IPS-20b (cell line): ENCODE data around the gene TMCO6.
"Not testable (repeated sequence)": the region's sequence is repeated elsewhere in the genome, so short reads cannot be mapped to it uniquely, and the experiment has no call there.

Experiments used
- H3K27ac ChIP-seq: one replicate; pipeline ENCODE4 v1.5.1; 2013; ENCODE audit warnings: low read length
- H3K27me3 ChIP-seq: 2 replicates; pipeline ENCODE4 v1.6.1; 2013; ENCODE audit warnings: mild to moderate bottlenecking, low read length, inconsistent platforms; ENCODE audit not compliant: insufficient read depth
- H3K36me3 ChIP-seq: 2 replicates; pipeline ENCODE4 v1.6.1; 2013; ENCODE audit warnings: low read depth, mild to moderate bottlenecking, inconsistent platforms, low read length, moderate library complexity; ENCODE audit not compliant: insufficient read depth
- H3K4me1 ChIP-seq: 2 replicates; pipeline ENCODE4 v1.6.1; 2013; ENCODE audit warnings: mild to moderate bottlenecking, control low read depth, inconsistent platforms, low read length, moderate library complexity; ENCODE audit not compliant: insufficient read depth
- H3K4me3 ChIP-seq: 2 replicates; pipeline ENCODE4 v1.5.1; 2013; ENCODE audit warnings: mild to moderate bottlenecking, low read length, inconsistent platforms
- H3K9ac ChIP-seq: 2 replicates; pipeline ENCODE4 v1.6.1; 2013; ENCODE audit warnings: low read depth, mild to moderate bottlenecking, inconsistent platforms, low read length, moderate library complexity
- H3K9me3 ChIP-seq: 2 replicates; pipeline ENCODE4 v1.6.1; 2013; ENCODE audit warnings: mild to moderate bottlenecking, low read depth, low read length, inconsistent platforms; ENCODE audit not compliant: insufficient read depth

The TMCO6 gene

DNA sequence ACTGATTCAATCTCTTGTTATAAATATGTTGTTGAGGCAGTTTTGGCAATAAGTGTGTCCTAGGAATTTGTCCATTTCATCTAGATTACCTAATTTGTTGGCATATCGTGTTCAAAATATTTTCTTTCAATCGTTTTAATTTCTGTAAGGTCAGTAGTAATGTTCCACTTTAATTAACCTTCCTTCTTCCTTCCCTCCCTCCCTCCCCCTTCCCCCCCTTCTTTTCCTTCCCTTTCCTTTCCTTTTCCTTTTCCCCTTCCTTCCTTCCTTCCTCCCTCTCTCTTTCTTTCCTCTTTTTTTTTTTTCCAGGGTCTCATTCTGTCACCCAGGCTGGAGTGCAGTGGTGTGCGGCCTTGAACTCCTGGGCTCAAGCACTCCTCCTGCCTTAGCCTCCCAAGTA lies 33.4 kb upstream of the TMCO6 start:
- H3K4me1 ChIP-seq: no peaks in the 10 kb centered on the region

DNA sequence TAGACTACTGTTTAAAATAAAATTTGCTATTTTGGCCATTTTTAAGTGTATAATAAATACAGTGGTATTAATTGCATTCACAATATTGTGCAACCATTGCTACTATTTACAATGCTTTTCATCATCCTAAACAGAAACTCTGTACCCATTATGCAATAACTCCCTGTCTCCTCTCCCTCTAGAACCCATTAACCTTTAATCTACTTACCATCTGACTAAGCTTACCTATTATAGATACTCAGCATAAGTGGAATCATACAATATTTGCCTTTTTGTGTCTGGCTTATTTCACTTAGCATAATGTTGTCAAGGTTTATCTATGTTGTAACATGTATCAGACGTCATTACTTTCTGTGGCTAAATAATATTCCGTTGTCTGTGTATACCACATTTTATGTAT lies 32.2 kb upstream of the TMCO6 start:
- no peaks in the 10 kb centered on the region for H3K36me3 ChIP-seq
- no peak overlapping the region for H3K9ac ChIP-seq
- H3K4me1 ChIP-seq: no peaks in the 10 kb centered on the region
- no peak overlapping the region for H3K27ac ChIP-seq
- no peak overlapping the region for H3K4me3 ChIP-seq
- no peaks in the 10 kb centered on the region for H3K27me3 ChIP-seq
- no peaks in the 10 kb centered on the region; the same call in none of the 2 replicates for H3K9me3 ChIP-seq

More for the DNA sequence above, 33.4 kb upstream of the TMCO6 start:
- Histone ChIP-seq H3K36me3 (no peaks in the 10 kb centered on the region), H3K27ac (no peak overlapping the region), H3K9ac (no peak overlapping the region), H3K27me3 (no peaks in the 10 kb centered on the region), H3K4me3 (no peak overlapping the region), H3K9me3 (no peaks in the 10 kb centered on the region; the same call in none of the 2 replicates)

DNA sequence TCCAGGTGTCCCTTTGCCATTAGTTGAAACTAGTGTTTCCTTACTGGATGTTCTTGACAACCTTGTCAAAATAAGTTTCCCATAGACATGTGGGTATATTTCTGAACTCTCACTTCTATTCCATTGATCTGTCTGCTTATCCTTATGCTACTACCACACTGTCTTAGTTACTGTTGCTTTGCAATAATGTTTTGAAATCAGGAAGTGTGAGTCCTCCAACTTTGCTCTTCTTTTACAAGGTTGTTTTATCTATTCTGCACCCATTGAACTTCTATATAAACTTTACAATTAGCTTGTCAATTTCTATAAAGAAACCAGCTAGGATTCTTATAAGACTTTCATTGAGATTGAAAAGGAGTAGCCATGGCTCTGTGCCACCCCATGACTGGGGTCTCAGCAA lies 30.5 kb upstream of the TMCO6 start:
- Histone ChIP-seq H3K27ac (no peak overlapping the region), H3K9ac (no peak overlapping the region), H3K4me3 (no peak overlapping the region), H3K9me3 (no peaks in the 10 kb centered on the region; the same call in none of the 2 replicates), H3K36me3 (no peaks in the 10 kb centered on the region), H3K27me3 (no peaks in the 10 kb centered on the region), H3K4me1 (no peaks in the 10 kb centered on the region)

DNA sequence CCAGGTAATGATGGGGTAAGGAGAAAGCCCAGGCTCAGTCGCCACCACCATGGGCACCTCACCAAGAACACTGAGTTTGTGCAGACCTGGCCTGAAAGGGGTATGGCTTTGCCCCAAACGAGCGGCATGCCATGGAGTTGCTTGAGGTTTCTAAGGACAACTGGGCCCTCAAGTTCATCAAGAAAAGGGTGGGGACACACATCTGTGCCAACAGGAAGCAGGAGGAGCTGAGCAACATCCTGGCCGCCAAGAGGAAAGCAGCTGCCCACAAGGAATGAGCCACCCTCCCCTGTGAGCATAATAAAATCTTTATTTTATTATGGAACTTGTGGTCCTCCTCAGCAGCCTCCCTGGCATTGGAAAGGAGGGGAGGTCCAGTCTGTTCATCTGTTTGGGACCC lies 30.1 kb upstream of the TMCO6 start:
- Histone ChIP-seq H3K27me3 (no peaks in the 10 kb centered on the region), H3K36me3 (no peaks in the 10 kb centered on the region), H3K27ac (no peak overlapping the region), H3K4me3 (no peak overlapping the region), H3K4me1 (no peaks in the 10 kb centered on the region), H3K9ac (no peak overlapping the region), H3K9me3 (no peaks in the 10 kb centered on the region; the same call in none of the 2 replicates)

DNA sequence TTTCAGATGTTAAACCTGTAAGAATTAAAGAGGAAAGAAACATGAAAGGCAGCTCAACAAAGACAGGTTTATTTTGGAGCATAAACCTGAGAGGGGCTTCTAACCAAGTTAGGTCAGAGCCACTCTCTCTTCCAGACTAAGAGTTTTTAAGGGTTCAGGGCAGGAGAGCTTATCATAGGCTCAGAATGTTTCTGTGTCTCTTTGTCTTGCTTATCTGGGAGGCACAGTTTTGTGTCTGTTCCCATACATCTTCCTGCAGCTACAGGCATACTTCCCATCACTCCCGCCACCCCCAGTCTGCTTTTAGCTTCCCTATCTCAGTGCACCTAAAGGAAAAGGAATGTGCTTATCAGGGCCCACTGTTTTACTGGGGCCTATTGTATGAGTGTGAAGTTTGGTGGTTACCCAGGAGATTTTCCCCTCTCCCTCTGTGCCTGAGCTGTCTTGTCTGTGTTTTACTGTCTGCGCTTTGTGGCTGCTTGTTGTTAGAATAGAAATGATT lies 28.2 kb upstream of the TMCO6 start:
- H3K4me1 ChIP-seq: no peaks in the 10 kb centered on the region
- no peak overlapping the region for H3K27ac ChIP-seq
- no peaks in the 10 kb centered on the region for H3K36me3 ChIP-seq
- H3K27me3 ChIP-seq: no peaks in the 10 kb centered on the region
- H3K9me3 ChIP-seq: peaks cover 4% of the 10 kb centered on the region
- H3K9ac ChIP-seq: no peak overlapping the region
- no peak overlapping the region for H3K4me3 ChIP-seq

DNA sequence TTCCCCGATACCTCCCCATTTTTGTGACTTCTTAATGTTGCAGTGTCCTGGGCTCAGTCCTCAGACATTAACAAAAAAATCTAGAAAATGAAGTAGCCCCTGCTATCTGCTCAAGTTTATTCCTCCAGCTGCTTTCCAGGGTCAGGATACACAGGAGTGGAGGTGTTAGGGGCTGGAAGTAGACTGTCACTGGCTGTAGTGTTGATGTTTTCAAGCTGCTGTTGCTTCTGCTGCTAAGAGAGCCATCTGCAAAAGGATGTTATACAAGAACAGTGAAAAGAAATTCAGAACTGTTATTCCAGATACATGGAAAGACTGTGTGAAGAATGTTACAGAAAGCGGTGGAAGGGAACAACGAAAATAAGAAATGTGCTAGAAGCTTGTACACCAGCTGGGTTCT lies 16.9 kb upstream of the TMCO6 start:
- Histone ChIP-seq H3K36me3 (no peaks in the 10 kb centered on the region), H3K4me3 (no peak overlapping the region), H3K9ac (no peak overlapping the region), H3K4me1 (no peaks in the 10 kb centered on the region), H3K27ac (no peak overlapping the region), H3K27me3 (no peaks in the 10 kb centered on the region), H3K9me3 (peaks cover 37% of the 10 kb centered on the region)

DNA sequence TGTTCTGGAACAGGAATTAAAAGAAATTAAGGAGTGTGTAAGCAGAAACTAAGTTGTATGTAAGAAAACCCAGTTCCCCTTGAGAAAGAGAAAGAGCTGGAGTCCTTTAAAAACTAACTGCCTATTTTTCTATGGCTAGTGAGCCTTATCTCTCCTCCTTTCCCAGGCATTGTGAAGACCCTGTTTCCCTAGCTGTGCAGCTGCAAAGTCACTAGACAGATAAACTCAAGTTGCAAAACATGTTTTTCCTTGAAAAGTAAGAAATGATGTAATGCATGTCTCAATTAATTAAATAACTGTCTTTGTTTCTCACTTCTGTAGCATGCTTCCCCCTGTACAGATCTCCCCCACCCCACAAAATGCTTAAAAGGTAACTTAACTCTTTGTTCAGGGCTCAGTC lies 16.2 kb upstream of the TMCO6 start:
- peaks cover 41% of the 10 kb centered on the region for H3K9me3 ChIP-seq
- not testable (repeated sequence) for H3K4me3 ChIP-seq, H3K27me3 ChIP-seq, H3K4me1 ChIP-seq, H3K9ac ChIP-seq, H3K27ac ChIP-seq, H3K36me3 ChIP-seq

DNA sequence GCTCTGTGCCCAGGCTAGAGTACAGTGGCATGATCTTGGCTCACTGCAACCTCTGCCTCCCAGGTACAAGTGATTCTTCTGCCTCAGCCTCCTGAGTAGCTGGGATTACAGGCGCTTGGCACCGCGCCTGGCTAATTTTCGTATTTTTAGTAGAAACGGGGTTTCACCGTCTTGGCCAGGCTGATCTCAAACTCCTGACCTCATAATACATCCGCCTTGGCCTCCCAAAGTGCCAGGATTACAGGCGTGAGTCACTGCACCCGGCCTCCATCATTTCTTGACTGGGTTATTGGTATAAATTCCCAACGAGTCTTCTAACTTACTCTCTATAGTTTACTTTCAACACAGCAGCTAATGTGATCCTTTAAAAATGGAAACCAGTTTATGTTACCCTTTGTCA lies 14.4 kb upstream of the TMCO6 start:
- not testable (repeated sequence) for H3K27me3 ChIP-seq, H3K27ac ChIP-seq, H3K36me3 ChIP-seq, H3K4me3 ChIP-seq, H3K4me1 ChIP-seq, H3K9ac ChIP-seq
- peaks cover 43% of the 10 kb centered on the region for H3K9me3 ChIP-seq

DNA sequence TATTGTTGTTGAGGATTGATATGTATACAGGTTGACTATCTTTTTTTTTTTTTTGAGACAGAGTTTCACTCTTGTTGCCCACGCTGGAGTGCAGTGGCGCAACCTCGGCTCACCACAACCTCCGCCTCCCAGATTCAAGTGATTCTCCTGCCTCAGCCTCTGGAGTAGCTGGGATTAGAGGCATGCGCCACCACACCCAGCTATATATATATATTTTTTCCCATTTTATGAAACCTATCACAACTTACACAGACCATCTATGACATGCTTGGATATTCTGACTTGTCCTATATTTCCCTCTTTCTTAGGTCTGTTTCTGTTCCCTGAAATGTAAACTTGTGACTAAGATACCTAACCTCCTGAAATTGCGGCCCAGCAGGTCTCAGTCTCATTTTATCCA lies 11.3 kb upstream of the TMCO6 start:
- H3K9me3 ChIP-seq: peaks cover 37% of the 10 kb centered on the region
- no peaks in the 10 kb centered on the region for H3K36me3 ChIP-seq
- H3K4me3 ChIP-seq: no peak overlapping the region
- H3K9ac ChIP-seq: no peak overlapping the region
- H3K4me1 ChIP-seq: no peaks in the 10 kb centered on the region
- no peak overlapping the region for H3K27ac ChIP-seq
- peaks cover 29% of the 10 kb centered on the region for H3K27me3 ChIP-seq

DNA sequence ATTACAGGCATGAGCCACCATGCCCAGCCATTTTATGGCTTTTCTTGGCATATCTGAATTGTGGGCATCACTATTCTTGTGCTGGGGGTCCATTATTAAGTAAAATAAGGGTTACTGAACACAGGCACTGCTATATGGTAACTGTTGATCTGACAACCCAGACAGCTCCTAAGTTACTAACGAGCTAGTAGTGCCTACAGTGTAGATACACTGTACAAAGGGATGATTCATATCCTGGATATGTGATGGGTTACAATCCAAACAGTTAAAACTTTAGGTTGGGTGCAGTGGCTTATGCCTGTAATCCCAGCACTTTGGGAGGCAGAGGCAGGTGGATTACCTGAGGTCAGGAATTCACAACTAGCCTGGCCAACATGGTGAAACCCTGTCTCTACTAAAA lies 10.5 kb upstream of the TMCO6 start:
- Histone ChIP-seq H3K9ac (no peak overlapping the region), H3K4me3 (no peak overlapping the region), H3K9me3 (peaks cover 37% of the 10 kb centered on the region), H3K27me3 (peaks cover 36% of the 10 kb centered on the region), H3K36me3 (no peaks in the 10 kb centered on the region), H3K27ac (no peak overlapping the region), H3K4me1 (no peaks in the 10 kb centered on the region)

DNA sequence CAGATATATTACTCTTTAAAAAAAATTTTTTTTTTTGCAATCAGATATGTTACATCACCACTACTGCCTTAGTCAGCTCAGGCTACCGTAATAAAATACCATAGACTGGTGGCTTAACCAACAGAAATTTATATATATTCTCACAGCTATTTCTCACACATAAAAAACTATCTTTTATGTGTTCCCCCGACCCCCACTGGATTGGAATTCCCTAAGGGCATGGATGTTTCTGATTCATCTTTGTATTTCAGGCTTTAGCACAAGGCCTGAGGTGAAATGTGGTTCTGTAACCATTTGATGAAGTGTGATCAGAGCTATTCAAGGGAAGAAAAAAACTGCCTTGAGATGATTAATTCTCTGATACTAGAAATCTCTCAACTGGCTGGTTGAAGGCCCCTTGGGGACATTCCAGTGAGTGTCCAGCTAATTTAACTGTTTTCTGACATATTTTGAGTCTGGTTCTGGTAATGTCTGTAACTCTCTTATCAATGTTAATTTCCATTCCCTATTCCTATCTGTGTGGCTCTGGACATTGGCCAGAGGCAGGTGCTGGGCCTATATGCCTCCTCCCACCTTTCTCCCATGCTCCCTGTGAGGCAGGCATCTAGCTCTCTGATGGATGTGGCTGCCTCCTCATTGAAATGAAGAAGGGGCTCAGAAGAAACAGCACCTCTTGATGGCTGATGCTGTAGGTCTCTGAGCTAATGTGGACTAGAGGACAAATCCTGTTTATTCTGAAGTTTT lies 8.8 kb upstream of the TMCO6 start:
- peaks cover 42% of the 10 kb centered on the region for H3K27me3 ChIP-seq
- no peak overlapping the region for H3K4me3 ChIP-seq
- no peaks in the 10 kb centered on the region for H3K4me1 ChIP-seq
- H3K9me3 ChIP-seq: peaks cover 31% of the 10 kb centered on the region
- H3K27ac ChIP-seq: no peak overlapping the region
- H3K9ac ChIP-seq: no peak overlapping the region
- H3K36me3 ChIP-seq: no peaks in the 10 kb centered on the region

DNA sequence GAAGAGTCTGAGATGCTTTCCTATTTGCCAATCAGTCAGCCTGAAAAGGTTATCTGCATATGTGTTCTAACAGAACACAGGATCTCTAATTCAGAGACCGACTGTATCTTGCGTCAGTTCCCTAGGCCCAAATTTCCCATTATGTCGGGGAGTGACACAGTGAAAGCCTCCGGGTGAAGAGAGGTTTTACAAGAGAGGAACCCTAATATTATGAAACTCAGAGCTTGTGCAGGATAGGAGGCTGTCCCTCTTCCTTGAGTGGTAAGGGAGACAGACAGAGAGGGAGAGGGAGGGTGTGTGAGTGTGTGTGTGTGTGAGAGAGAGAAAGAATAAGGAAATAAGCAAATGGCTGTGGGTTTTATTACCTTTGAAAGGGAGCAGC lies 8.2 kb upstream of the TMCO6 start:
- no peaks in the 10 kb centered on the region for H3K36me3 ChIP-seq
- H3K9ac ChIP-seq: no peak overlapping the region
- H3K4me1 ChIP-seq: no peaks in the 10 kb centered on the region
- no peak overlapping the region for H3K4me3 ChIP-seq
- H3K27me3 ChIP-seq: peaks cover 42% of the 10 kb centered on the region
- no peak overlapping the region for H3K27ac ChIP-seq
- peaks cover 26% of the 10 kb centered on the region for H3K9me3 ChIP-seq
